ENCODE data around the gene P2RY14. TPM values are rescaled to one million over a fixed set of nuclear protein-coding genes. Genes with fewer than 3 reads are reported as not detected.

P2RY14 gene
- total and polyA plus RNA-seq, 12 donors, result 0.17 to 2.4 (median 0.57) TPM; not detected in 1

DNA sequence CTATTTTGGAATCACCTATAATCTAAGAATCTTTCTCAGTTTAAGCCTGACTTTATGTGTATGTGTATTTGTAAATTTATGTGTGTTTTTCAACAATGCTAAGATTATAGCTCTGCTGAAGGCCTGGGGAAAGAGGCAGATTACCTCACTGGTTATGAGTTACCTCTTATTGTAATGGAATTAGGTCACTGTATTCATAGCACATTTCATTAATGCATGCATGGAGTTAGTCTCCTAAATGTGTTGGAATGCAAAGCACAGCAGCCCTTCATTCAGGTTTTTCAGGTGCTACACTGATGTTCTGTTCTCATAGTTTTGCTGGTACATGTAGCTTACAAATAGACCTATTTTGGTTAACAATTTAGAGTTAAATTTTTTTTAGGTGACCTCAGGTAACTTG lies 28.8 kb upstream of the P2RY14 start:
- H3K36me3 ChIP-seq (replicated peaks in 1 of 2), result no peaks in the 10 kb centered on the region
- DNase-seq, result no peak
- H3K27me3 ChIP-seq, result no peaks in the 10 kb centered on the region
- no peaks in the 10 kb centered on the region for H3K4me1 ChIP-seq (replicated peaks in 1 of 2)
- H3K9me3 ChIP-seq (replicated peaks in 1 of 3), result no peaks in the 10 kb centered on the region
- H3K27ac ChIP-seq, result no peak overlapping the region
- intact Hi-C loops (cut with DNase I), result no loop called here
- TF ChIP-seq, protein P1, sequence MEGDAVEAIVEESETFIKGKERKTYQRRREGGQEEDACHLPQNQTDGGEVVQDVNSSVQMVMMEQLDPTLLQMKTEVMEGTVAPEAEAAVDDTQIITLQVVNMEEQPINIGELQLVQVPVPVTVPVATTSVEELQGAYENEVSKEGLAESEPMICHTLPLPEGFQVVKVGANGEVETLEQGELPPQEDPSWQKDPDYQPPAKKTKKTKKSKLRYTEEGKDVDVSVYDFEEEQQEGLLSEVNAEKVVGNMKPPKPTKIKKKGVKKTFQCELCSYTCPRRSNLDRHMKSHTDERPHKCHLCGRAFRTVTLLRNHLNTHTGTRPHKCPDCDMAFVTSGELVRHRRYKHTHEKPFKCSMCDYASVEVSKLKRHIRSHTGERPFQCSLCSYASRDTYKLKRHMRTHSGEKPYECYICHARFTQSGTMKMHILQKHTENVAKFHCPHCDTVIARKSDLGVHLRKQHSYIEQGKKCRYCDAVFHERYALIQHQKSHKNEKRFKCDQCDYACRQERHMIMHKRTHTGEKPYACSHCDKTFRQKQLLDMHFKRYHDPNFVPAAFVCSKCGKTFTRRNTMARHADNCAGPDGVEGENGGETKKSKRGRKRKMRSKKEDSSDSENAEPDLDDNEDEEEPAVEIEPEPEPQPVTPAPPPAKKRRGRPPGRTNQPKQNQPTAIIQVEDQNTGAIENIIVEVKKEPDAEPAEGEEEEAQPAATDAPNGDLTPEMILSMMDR (IDR thresholded peaks at IDR 0.05), result no peak
- TF ChIP-seq POLR2A (IDR thresholded peaks at IDR 0.05), result no peak
- H3K4me3 ChIP-seq, result no peak overlapping the region

DNA sequence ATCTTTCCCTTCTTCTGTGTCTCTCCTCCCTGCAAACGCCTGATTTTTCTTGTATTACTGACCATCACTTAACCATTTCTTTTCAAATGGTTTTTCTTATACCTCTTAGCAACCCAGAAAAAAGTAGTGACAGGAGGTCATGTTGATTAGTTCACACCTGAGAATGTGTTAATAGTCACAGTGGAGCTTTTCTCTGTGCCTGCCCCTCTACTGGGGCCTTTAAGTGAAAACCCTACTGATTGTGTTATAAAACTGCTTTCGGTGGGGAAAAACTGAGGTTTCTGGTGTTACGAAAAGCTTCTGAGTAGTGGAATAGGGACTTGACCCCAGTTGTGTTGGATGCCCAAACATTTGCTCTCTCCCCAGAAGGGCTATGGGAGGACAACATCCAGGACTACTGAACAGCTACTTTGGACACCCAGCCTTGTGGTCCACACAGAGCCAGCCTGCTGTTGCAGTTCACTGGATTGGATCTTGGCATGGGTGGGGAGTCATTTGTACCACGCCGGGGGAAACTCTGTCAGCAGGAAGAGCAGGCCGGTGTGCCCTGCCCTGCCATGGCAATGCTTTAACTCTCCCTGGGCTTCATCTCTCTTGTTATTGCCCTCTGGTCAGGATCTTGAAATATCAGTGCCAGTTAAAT lies 27.9 kb upstream of the P2RY14 start:
- intact Hi-C loops (cut with DNase I), result no loop called here
- Histone ChIP-seq H3K4me1 (replicated peaks in 1 of 2) (no peaks in the 10 kb centered on the region), H3K36me3 (replicated peaks in 1 of 2) (no peaks in the 10 kb centered on the region), H3K4me3 (no peak overlapping the region), H3K27me3 (no peaks in the 10 kb centered on the region), H3K9me3 (replicated peaks in 1 of 3) (no peaks in the 10 kb centered on the region), H3K27ac (no peak overlapping the region)
- TF ChIP-seq POLR2A (IDR thresholded peaks at IDR 0.05), result no peak
- TF ChIP-seq, protein P1 (IDR thresholded peaks at IDR 0.05), result no peak
- WGBS, 4 donors, result 91 to 96% (median 94%) methylated on average over 6 of the region's 6 CpGs
- no peak for DNase-seq

DNA sequence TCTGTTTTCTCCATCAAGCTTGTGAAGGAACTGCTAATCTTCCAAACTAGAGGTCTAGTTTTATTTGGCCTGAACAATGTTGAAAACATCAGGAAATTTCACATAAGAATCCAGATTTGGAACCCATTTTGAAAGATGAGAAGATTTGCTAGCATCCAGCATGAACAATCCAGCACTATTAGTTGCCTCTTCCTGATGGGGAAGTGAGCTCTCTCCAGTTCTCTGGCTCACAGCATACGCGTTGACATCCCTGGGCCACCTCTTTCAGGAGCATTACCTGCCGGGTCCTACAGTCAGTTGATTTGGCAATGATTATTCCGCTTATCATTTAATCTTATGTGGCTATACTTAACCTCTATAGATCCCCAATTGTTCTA lies 27.4 kb upstream of the P2RY14 start:
- Histone ChIP-seq H3K4me1 (replicated peaks in 1 of 2) (no peaks in the 10 kb centered on the region), H3K27me3 (no peaks in the 10 kb centered on the region), H3K36me3 (replicated peaks in 1 of 2) (no peaks in the 10 kb centered on the region), H3K27ac (no peak overlapping the region), H3K4me3 (no peak overlapping the region), H3K9me3 (replicated peaks in 1 of 3) (no peaks in the 10 kb centered on the region)
- WGBS, 4 donors, result 89 to 96% (median 91%) methylated on average over 4 of the region's 4 CpGs
- no peak for DNase-seq
- TF ChIP-seq, protein P1 (IDR thresholded peaks at IDR 0.05), result no peak
- TF ChIP-seq POLR2A (IDR thresholded peaks at IDR 0.05), result no peak
- intact Hi-C loops (cut with DNase I), result no loop called here

DNA sequence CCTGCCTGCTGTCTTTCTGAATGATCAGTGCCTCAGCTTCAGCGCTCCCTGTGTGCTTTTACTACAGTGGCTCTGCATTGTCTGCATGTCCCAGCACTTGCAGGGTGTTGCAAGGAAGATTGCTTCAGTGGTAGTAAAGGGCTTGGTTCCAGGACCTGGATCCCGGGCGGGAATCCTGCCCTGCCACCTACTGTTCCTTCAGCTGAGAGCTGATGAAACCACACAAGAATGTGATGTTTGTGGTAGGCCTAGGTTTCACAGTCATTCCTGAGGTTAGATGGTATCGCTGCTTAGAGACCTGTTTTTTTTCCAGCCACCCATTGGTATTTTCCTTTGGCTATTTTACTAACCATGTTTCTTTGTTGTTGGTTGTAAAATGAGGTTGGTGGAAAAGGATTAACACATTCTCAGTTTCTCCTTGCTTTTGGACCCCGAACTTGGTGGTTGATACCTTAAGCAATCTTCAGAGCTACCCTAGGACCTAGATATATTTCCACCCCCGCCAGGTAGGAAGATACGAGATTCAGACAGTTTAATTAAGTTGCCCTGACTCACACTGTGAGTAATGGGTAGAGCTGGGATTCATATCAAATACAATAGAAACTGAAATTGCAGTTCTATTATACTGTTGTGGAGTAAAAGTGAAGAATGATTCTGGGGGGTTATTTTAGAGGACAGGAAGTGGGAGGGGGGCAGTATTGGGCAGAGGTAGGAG lies 26.9 kb upstream of the P2RY14 start:
- peak overlapping the region in 1 of 5 donors; percentile 5 for H3K27ac ChIP-seq
- 73 to 77% (median 74%) methylated on average over 7 of the region's 7 CpGs for WGBS, 4 donors
- TF ChIP-seq POLR2A (IDR thresholded peaks at IDR 0.05), result no peak
- TF ChIP-seq, protein P1 (IDR thresholded peaks at IDR 0.05), result no peak
- DNase-seq, result peak in 6 of 7 donors; percentile 13 to 68 (median 44)
- intact Hi-C loops (cut with DNase I), result no loop called here
- no peaks in the 10 kb centered on the region for H3K36me3 ChIP-seq (replicated peaks in 1 of 2)
- no peaks in the 10 kb centered on the region for H3K27me3 ChIP-seq
- no peaks in the 10 kb centered on the region for H3K9me3 ChIP-seq (replicated peaks in 1 of 3)
- no peak overlapping the region for H3K4me3 ChIP-seq
- no peaks in the 10 kb centered on the region for H3K4me1 ChIP-seq (replicated peaks in 1 of 2)
